Bronchus fibroblast of lung (primary cell): ENCODE measurements around the gene CD82. TPM values are rescaled to one million over a fixed set of nuclear protein-coding genes. Genes with fewer than 3 reads are reported as not detected.

ENCODE experiments used
- total RNA-seq: library from RNA; depleted of rRNA; stranded (reverse); fragments of >200 nt; gene quantifications from 2 replicates; pipeline ENCODE4 v1.2.3, GENCODE V29; 2015

Gene CD82, protein sequence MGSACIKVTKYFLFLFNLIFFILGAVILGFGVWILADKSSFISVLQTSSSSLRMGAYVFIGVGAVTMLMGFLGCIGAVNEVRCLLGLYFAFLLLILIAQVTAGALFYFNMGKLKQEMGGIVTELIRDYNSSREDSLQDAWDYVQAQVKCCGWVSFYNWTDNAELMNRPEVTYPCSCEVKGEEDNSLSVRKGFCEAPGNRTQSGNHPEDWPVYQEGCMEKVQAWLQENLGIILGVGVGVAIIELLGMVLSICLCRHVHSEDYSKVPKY
- 9.8 and 10.0 TPM in 2 replicates for total RNA-seq

GRCh38 chr11:44565211-44565952 is at the start of gene CD82:
TSS of gene CD82 (plus strand) at chr11:44565663. CDS start at chr11:44594663, 29,000 bp downstream.

Other genes with a start within 250 kb of the CD82 start
- not detected in 2 replicates for gene TSPAN18, start 161.3 kb downstream of the CD82 start, total RNA-seq